NB4 (cell line): ENCODE measurements around the gene EDAR.

Source experiments
- MAX ChIP-seq: IDR thresholded peaks from 2 replicates; pipeline ENCODE4 v1.6.1; 2011; ENCODE audit warnings: low read depth, low read length
- POLR2A ChIP-seq: IDR thresholded peaks from 2 replicates; pipeline ENCODE4 v1.6.1; 2011; ENCODE audit warnings: mild to moderate bottlenecking; ENCODE audit not compliant: insufficient read length; ENCODE audit errors: extremely low read depth
- TF ChIP-seq, protein P1 (sequence below): IDR thresholded peaks from one replicate; pipeline ENCODE4 v1.5.1; 2012; ENCODE audit warnings: low read depth, low read length

GRCh38 chr2:108858894-108859293 lies 130.1 kb downstream of the EDAR start:
- no peak for TF ChIP-seq POLR2A
- TF ChIP-seq, protein P1, sequence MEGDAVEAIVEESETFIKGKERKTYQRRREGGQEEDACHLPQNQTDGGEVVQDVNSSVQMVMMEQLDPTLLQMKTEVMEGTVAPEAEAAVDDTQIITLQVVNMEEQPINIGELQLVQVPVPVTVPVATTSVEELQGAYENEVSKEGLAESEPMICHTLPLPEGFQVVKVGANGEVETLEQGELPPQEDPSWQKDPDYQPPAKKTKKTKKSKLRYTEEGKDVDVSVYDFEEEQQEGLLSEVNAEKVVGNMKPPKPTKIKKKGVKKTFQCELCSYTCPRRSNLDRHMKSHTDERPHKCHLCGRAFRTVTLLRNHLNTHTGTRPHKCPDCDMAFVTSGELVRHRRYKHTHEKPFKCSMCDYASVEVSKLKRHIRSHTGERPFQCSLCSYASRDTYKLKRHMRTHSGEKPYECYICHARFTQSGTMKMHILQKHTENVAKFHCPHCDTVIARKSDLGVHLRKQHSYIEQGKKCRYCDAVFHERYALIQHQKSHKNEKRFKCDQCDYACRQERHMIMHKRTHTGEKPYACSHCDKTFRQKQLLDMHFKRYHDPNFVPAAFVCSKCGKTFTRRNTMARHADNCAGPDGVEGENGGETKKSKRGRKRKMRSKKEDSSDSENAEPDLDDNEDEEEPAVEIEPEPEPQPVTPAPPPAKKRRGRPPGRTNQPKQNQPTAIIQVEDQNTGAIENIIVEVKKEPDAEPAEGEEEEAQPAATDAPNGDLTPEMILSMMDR: no peak
- TF ChIP-seq MAX: no peak
